Myometrial cell (primary cell): ENCODE results near the gene NUDT16. TPM values are rescaled to one million over a fixed set of nuclear protein-coding genes. Genes with fewer than 3 reads are reported as not detected.

ENCODE experiments used
- total RNA-seq: library from RNA; depleted of rRNA; stranded (reverse); fragments of >200 nt; gene quantifications from 2 replicates; pipeline ENCODE4 v1.2.3, GENCODE V29; 2015

Gene NUDT16
- total RNA-seq = 15.6 and 18.2 TPM in 2 replicates

DNA sequence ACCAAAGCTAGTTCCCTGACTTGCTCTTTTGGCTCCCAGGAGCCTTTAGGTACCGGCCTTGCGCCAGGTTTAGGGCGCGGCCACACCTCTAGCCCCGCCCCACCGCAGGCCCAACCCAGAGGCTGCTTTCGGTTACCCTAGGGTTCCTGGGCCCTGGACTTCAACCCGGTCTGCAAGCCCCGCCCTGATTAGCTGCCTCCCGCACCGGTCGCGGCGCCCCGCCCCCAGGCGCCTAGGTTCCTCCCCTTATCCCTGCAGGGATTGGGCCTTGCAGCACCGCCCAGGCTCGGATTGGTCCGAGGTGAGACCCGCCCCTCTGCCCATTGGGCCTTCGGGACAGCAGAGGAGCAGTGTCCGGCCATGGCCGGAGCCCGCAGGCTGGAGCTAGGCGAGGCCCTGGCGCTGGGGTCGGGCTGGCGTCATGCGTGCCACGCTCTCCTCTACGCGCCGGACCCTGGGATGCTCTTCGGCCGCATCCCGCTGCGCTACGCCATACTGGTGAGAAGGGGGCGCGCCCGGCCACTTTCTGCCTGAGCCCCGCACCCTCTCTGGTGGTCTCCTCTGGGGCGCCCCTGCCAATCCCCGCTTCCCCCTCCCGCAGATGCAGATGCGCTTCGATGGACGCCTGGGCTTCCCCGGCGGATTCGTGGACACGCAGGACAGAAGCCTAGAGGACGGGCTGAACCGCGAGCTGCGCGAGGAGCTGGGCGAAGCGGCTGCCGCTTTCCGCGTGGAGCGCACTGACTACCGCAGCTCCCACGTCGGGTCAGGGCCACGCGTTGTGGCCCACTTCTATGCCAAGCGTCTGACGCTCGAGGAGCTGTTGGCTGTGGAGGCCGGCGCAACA lies at the start of gene NUDT16:
Gene NUDT16 (plus strand): TSS at position 330 of the 847 bp plus-strand sequence. CDS start 31 bp downstream, at position 361.

Other genes starting within 250 kb of the NUDT16 start
- 119 and 163 TPM in 2 replicates for gene MRPL3, start 121.2 kb downstream of the NUDT16 start, total RNA-seq